NCI-H1417 (cell line): ENCODE results near the gene PCDHGA5.
"Not testable (repeated sequence)": the region's sequence is repeated elsewhere in the genome, so short reads cannot be mapped to it uniquely, and the experiment has no call there.

ENCODE experiments used
- DNase-seq, 3 experiments: peaks; one replicate each; lab custom pipeline; 2025; lab: John Stamatoyannopoulos, UW

Gene PCDHGA5

GRCh38 chr5:141414548-141415274 lies 50.7 kb downstream of the PCDHGA5 start:
- DNase-seq, result not testable (repeated sequence)

GRCh38 chr5:141415275-141415618 lies 51.3 kb downstream of the PCDHGA5 start:
- DNase-seq, result not testable (repeated sequence)
